Measurements from ENCODE around the gene LRRTM1.

LRRTM1 gene

DNA sequence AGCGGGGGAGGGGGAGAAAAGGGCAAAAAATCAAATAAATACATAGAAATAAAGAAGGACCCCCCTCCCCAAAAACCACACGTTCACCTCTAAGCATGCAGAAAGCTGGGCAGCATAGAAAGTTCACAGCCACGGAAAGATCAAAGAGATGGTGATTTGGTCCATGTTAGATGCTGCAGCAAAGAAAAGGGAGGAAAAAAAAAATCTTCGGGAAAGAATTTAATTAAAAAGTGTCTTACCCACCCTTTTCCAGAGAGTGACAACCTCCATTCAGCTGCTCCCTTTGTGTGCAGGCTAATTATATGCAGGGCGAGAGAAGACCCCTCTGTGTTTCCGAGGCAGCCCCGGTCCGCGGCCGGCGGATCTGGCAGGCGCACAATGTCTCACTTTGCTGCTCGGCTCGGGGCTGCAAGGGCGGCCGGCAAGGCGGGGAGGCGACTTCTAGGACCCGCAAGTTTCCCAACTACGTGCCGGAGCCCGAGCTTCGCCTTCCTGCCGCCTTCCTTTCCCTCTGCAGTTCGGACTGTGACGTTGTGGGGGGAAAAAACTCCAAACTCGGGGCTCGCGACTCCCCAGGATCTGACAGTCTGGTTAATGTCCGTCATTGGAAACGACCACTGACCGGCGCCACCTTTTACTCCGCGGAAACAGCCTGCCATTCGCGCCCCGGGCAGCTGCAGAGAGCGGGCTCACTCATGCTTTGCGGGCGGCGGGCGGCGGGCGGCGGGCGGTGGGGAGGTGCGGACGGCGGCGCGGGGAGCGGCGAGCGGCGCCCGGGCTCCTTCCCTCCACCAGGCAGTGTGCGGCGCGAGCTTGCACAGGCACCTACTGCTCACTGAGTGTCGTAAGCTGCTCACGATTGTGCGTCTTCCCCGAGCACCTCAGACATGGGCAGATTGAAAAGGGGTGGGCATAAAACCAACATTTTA is at the start of gene LRRTM1:
Gene LRRTM1 (minus strand): TSS at position 844 of the 929 bp plus-strand sequence. CDS start 933 bp downstream, outside the sequence.
- TF ChIP-seq CTCF (IDR thresholded peaks at IDR 0.05; ENCODE audit: insufficient read depth, low read length, poor library complexity, severe bottlenecking) = no peak
- Histone ChIP-seq H3K27me3 (replicated peaks; ENCODE audit: control insufficient read depth, insufficient read depth, low read length) (no peaks in the 10 kb centered on the region), H3K4me3 (replicated peaks; ENCODE audit: low read depth, low read length) (no peak within 1 kb of the TSS), H3K36me3 (ENCODE audit: control insufficient read depth, insufficient read depth, low read length) (no peaks in the 10 kb centered on the region)
- no peak for DNase-seq (ENCODE audit: extremely low read depth, insufficient read length)

- DNase-seq (ENCODE audit: extremely low read depth, insufficient read length) = no peak
- no peaks in the 10 kb centered on the region for H3K36me3 ChIP-seq (ENCODE audit: control insufficient read depth, insufficient read depth, low read length)
- no peaks in the 10 kb centered on the region for H3K27me3 ChIP-seq (replicated peaks; ENCODE audit: control insufficient read depth, insufficient read depth, low read length)
- no peak for TF ChIP-seq CTCF (IDR thresholded peaks at IDR 0.05; ENCODE audit: insufficient read depth, low read length, poor library complexity, severe bottlenecking)
- no peak overlapping the region for H3K4me3 ChIP-seq (replicated peaks; ENCODE audit: low read depth, low read length)
These were observed 46.7 kb upstream of the LRRTM1 start for GRCh38 chr2:80351231-80351630.

DNA sequence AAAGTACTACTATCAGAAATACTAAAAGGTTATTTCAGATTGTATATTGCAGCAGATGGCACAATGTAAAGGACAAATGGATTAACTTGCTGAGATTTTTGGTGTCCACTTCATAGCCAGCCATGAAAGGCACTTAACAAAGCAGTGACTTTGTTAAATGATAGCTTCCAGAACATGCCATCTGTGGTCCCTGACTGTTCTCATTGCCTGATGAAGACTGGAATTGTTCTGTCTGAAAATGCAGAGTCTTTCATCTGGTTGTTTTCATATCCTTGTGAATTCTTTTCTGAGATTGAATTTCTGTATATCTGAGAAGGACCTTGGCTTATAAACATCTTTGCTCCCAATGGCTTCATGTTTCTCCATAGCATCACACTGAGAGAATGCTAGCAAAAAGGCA is 44.4 kb upstream of the LRRTM1 start:
- Histone ChIP-seq H3K4me3 (replicated peaks; ENCODE audit: low read depth, low read length) (no peak overlapping the region), H3K27me3 (replicated peaks; ENCODE audit: control insufficient read depth, insufficient read depth, low read length) (no peaks in the 10 kb centered on the region), H3K36me3 (ENCODE audit: control insufficient read depth, insufficient read depth, low read length) (no peaks in the 10 kb centered on the region)
- DNase-seq (ENCODE audit: extremely low read depth, insufficient read length) = no peak
- no peak for TF ChIP-seq CTCF (IDR thresholded peaks at IDR 0.05; ENCODE audit: insufficient read depth, low read length, poor library complexity, severe bottlenecking)

- Histone ChIP-seq H3K27me3 (replicated peaks; ENCODE audit: control insufficient read depth, insufficient read depth, low read length) (no peaks in the 10 kb centered on the region), H3K36me3 (ENCODE audit: control insufficient read depth, insufficient read depth, low read length) (no peaks in the 10 kb centered on the region), H3K4me3 (replicated peaks; ENCODE audit: low read depth, low read length) (no peak overlapping the region)
- TF ChIP-seq CTCF (IDR thresholded peaks at IDR 0.05; ENCODE audit: insufficient read depth, low read length, poor library complexity, severe bottlenecking) = no peak
- no peak for DNase-seq (ENCODE audit: extremely low read depth, insufficient read length)
These were observed 43.5 kb upstream of the LRRTM1 start for GRCh38 chr2:80348078-80348477.

GRCh38 chr2:80340022-80340421 is 35.5 kb upstream of the LRRTM1 start:
- Histone ChIP-seq H3K36me3 (ENCODE audit: control insufficient read depth, insufficient read depth, low read length) (no peaks in the 10 kb centered on the region), H3K4me3 (replicated peaks; ENCODE audit: low read depth, low read length) (no peak overlapping the region), H3K27me3 (replicated peaks; ENCODE audit: control insufficient read depth, insufficient read depth, low read length) (no peaks in the 10 kb centered on the region)
- TF ChIP-seq CTCF (IDR thresholded peaks at IDR 0.05; ENCODE audit: insufficient read depth, low read length, poor library complexity, severe bottlenecking) = no peak
- DNase-seq (ENCODE audit: extremely low read depth, insufficient read length) = no peak

All from GM06990 (cell line).